ENCODE data around the gene PHACTR4. TPM values are rescaled to one million over a fixed set of nuclear protein-coding genes. Genes with fewer than 3 reads are reported as not detected.

PHACTR4 gene
- total and polyA plus RNA-seq, 10 of the 15 experiments (the other 5 are each of a cell fraction or from before 2014, with no cell fraction given) = 8.9 to 34.2 (median 12.5) TPM

GRCh38 chr1:28392027-28392652 is 22.6 kb downstream of the PHACTR4 start (continued):
- TF ChIP-seq SRF (IDR thresholded peaks at IDR 0.05; ENCODE audit: low read depth in 2 of 2, low read length in 2 of 2) (no peak), SMC3 (IDR thresholded peaks at IDR 0.05; ENCODE audit: borderline replicate concordance, low read length) (no peak), FOXK2 (IDR thresholded peaks at IDR 0.05) (no peak), IRF3 (IDR thresholded peaks at IDR 0.05) (no peak)
- TF ChIP-seq, protein P1, sequence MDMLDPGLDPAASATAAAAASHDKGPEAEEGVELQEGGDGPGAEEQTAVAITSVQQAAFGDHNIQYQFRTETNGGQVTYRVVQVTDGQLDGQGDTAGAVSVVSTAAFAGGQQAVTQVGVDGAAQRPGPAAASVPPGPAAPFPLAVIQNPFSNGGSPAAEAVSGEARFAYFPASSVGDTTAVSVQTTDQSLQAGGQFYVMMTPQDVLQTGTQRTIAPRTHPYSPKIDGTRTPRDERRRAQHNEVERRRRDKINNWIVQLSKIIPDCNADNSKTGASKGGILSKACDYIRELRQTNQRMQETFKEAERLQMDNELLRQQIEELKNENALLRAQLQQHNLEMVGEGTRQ (IDR thresholded peaks at IDR 0.05; ENCODE audit: borderline replicate concordance, low read depth, low read length) = no peak
- TF ChIP-seq, protein P2, sequence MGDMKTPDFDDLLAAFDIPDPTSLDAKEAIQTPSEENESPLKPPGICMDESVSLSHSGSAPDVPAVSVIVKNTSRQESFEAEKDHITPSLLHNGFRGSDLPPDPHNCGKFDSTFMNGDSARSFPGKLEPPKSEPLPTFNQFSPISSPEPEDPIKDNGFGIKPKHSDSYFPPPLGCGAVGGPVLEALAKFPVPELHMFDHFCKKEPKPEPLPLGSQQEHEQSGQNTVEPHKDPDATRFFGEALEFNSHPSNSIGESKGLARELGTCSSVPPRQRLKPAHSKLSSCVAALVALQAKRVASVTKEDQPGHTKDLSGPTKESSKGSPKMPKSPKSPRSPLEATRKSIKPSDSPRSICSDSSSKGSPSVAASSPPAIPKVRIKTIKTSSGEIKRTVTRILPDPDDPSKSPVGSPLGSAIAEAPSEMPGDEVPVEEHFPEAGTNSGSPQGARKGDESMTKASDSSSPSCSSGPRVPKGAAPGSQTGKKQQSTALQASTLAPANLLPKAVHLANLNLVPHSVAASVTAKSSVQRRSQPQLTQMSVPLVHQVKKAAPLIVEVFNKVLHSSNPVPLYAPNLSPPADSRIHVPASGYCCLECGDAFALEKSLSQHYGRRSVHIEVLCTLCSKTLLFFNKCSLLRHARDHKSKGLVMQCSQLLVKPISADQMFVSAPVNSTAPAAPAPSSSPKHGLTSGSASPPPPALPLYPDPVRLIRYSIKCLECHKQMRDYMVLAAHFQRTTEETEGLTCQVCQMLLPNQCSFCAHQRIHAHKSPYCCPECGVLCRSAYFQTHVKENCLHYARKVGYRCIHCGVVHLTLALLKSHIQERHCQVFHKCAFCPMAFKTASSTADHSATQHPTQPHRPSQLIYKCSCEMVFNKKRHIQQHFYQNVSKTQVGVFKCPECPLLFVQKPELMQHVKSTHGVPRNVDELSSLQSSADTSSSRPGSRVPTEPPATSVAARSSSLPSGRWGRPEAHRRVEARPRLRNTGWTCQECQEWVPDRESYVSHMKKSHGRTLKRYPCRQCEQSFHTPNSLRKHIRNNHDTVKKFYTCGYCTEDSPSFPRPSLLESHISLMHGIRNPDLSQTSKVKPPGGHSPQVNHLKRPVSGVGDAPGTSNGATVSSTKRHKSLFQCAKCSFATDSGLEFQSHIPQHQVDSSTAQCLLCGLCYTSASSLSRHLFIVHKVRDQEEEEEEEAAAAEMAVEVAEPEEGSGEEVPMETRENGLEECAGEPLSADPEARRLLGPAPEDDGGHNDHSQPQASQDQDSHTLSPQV (IDR thresholded peaks at IDR 0.05) = no peak
- TF ChIP-seq, protein P3, sequence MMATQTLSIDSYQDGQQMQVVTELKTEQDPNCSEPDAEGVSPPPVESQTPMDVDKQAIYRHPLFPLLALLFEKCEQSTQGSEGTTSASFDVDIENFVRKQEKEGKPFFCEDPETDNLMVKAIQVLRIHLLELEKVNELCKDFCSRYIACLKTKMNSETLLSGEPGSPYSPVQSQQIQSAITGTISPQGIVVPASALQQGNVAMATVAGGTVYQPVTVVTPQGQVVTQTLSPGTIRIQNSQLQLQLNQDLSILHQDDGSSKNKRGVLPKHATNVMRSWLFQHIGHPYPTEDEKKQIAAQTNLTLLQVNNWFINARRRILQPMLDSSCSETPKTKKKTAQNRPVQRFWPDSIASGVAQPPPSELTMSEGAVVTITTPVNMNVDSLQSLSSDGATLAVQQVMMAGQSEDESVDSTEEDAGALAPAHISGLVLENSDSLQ (IDR thresholded peaks at IDR 0.05) = no peak
